Measurements from ENCODE around the gene CNTN1. TPM values are rescaled to one million over a fixed set of nuclear protein-coding genes. Genes with fewer than 3 reads are reported as not detected.

CNTN1 gene
- polyA plus RNA-seq (2013, experiment 1 of 2), result 0.92 TPM
- 0.96 TPM for polyA plus RNA-seq (2013, experiment 2 of 2)

GRCh38 chr12:40691913-40692764 is at the start of gene CNTN1:
CNTN1 (plus strand) TSS chr12:40692439.
- 4 to 12% methylated on average over 10 to 20 of the region's 31 CpGs for WGBS, 2 experiments (ENCODE audit: insufficient coverage in 2 of 2)

DNA sequence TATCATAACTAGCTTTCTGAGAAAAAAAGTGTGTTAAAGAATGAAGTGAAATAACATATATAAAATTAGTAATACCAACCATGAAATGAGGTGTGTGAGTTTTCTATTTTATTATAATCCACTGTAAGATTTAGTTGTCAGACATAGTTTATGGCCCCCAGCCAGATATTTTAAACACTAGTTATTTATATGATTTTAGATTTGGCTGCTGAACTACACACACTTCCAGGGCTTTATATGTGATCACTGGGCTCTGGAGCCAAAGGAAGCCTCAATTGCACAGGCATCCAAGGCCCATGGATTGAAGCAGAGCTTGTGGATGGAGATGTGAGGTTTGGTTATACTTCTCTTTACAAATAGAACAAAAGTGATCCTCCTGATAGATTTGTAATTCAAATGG is 48.7 kb upstream of the CNTN1 start:
- Histone ChIP-seq H3K4me1 (ENCODE audit: control insufficient read depth, insufficient read depth, low read length, poor library complexity, severe bottlenecking) (peaks cover 3% of the 10 kb centered on the region), H3K36me3 (ENCODE audit: control insufficient read depth, insufficient read depth, low read length) (no peaks in the 10 kb centered on the region), H3K4me3 (ENCODE audit: extremely low read depth, insufficient read depth, low read length, poor library complexity, severe bottlenecking) (no peak overlapping the region), H3K27ac (ENCODE audit: low read depth, low read length, severe bottlenecking) (no peak overlapping the region), H3K9me3 (ENCODE audit: control insufficient read depth, low read length) (no peaks in the 10 kb centered on the region)

More at GRCh38 chr12:40691913-40692764, at the start of gene CNTN1:
- Histone ChIP-seq H3K4me1 (ENCODE audit: control insufficient read depth, insufficient read depth, low read length, poor library complexity, severe bottlenecking) (peaks cover 7% of the 10 kb centered on the region), H3K9me3 (ENCODE audit: control insufficient read depth, low read length) (no peaks in the 10 kb centered on the region), H3K4me3 (ENCODE audit: extremely low read depth, insufficient read depth, low read length, poor library complexity, severe bottlenecking) (peak within 1 kb of the TSS; percentile 49), H3K36me3 (ENCODE audit: control insufficient read depth, insufficient read depth, low read length) (no peaks in the 10 kb centered on the region), H3K27ac (ENCODE audit: low read depth, low read length, severe bottlenecking) (no peak within 1 kb of the TSS)

DNA sequence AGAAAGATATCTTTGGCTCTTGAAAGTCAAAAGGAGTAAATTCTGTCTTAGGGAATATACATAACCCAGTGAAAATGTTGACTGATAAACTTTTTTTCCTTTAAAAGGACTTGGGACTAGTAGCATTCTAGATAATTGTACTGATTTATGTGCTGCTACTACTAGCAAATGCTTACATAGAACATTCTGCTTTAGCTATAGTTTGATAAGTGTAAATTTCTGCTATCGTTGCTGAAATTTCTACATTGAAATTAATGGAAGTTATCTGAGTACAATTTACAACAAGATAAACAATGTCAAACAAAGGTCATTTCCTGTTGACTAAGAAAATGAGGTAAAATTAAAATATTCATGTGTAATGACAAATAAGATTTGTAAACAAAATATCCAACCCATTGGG is 48.3 kb upstream of the CNTN1 start:
- H3K27ac ChIP-seq (ENCODE audit: low read depth, low read length, severe bottlenecking), result no peak overlapping the region
- H3K36me3 ChIP-seq (ENCODE audit: control insufficient read depth, insufficient read depth, low read length), result no peaks in the 10 kb centered on the region
- no CpG with 5 or more reads among the region's 1 CpG for WGBS, 2 experiments (ENCODE audit: insufficient coverage in 2 of 2)
- H3K4me1 ChIP-seq (ENCODE audit: control insufficient read depth, insufficient read depth, low read length, poor library complexity, severe bottlenecking), result peaks cover 3% of the 10 kb centered on the region
- H3K4me3 ChIP-seq (ENCODE audit: extremely low read depth, insufficient read depth, low read length, poor library complexity, severe bottlenecking), result no peak overlapping the region
- H3K9me3 ChIP-seq (ENCODE audit: control insufficient read depth, low read length), result no peaks in the 10 kb centered on the region

DNA sequence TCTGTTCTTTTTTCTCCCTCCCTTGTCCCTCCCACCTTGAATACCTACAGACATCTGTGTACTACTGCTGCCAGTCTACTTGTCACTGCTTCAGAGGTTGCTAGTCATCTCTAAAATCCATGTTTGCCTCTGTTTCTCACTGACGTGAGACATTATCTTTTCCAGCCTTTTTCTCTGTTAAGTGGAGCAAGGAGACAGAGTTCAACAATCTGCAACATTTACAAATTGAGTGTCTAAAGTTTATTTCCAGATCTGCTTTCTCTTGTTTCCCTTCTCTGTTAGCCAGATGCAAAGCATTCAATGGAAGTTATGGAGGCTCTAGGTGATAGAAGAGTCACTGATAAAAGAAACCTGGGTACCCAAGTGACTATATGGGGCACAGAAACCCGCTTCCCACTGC is 47.5 kb upstream of the CNTN1 start:
- Histone ChIP-seq H3K9me3 (ENCODE audit: control insufficient read depth, low read length) (no peaks in the 10 kb centered on the region), H3K4me1 (ENCODE audit: control insufficient read depth, insufficient read depth, low read length, poor library complexity, severe bottlenecking) (peaks cover 3% of the 10 kb centered on the region), H3K4me3 (ENCODE audit: extremely low read depth, insufficient read depth, low read length, poor library complexity, severe bottlenecking) (no peak overlapping the region), H3K36me3 (ENCODE audit: control insufficient read depth, insufficient read depth, low read length) (no peaks in the 10 kb centered on the region), H3K27ac (ENCODE audit: low read depth, low read length, severe bottlenecking) (no peak overlapping the region)
- 75% methylated on average over 1 of the region's 2 CpGs; no CpG with 5 or more reads in 1 of the 2 experiments for WGBS, 2 experiments (ENCODE audit: insufficient coverage in 2 of 2)

DNA sequence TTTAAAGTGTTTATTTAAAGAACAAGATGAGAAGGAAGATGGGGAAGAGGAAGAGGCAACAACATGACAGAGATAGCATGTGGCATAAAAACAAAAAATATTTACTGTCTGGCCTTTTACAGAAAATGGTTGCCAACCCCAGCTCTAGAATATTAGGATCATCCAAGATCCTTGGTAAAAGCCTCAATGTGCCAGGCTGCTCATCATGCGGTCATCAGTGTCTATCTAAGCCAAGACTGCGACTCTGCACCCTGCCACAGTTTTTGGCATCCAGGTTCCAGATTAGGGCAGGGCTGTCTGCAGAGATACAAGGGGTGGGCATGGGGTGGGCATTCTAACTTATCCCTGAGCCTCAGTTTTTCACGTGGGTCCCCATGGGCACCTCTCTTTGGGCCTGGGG is 46.9 kb upstream of the CNTN1 start:
- Histone ChIP-seq H3K27ac (ENCODE audit: low read depth, low read length, severe bottlenecking) (no peak overlapping the region), H3K4me3 (ENCODE audit: extremely low read depth, insufficient read depth, low read length, poor library complexity, severe bottlenecking) (no peak overlapping the region), H3K4me1 (ENCODE audit: control insufficient read depth, insufficient read depth, low read length, poor library complexity, severe bottlenecking) (peaks cover 3% of the 10 kb centered on the region), H3K9me3 (ENCODE audit: control insufficient read depth, low read length) (no peaks in the 10 kb centered on the region), H3K36me3 (ENCODE audit: control insufficient read depth, insufficient read depth, low read length) (no peaks in the 10 kb centered on the region)
- WGBS, 2 experiments (ENCODE audit: insufficient coverage in 2 of 2), result 92 to 100% methylated on average over 2 of the region's 3 CpGs

DNA sequence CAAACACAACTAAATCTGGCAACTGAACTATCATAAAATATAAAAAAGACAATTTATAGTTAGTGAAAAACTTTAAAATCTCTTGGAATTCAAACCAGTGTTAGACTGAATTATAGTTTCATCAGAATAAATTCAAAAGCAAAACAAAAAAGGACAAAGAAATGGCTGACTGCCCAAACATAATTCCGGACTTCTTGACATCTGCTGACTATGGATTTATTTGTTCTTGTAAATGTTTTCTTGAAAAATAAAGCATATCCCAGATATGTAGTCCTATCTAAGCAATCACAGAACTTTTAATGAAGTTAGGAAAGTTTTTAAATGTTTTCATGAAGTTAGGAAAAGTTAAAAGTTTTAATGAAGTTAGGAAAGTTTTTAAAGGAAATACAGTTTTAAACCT is 45.8 kb upstream of the CNTN1 start:
- no CpG with 5 or more reads among the region's 1 CpG for WGBS, 2 experiments (ENCODE audit: insufficient coverage in 2 of 2)
- Histone ChIP-seq H3K9me3 (ENCODE audit: control insufficient read depth, low read length) (no peaks in the 10 kb centered on the region), H3K4me1 (ENCODE audit: control insufficient read depth, insufficient read depth, low read length, poor library complexity, severe bottlenecking) (peaks cover 3% of the 10 kb centered on the region), H3K36me3 (ENCODE audit: control insufficient read depth, insufficient read depth, low read length) (no peaks in the 10 kb centered on the region), H3K27ac (ENCODE audit: low read depth, low read length, severe bottlenecking) (no peak overlapping the region), H3K4me3 (ENCODE audit: extremely low read depth, insufficient read depth, low read length, poor library complexity, severe bottlenecking) (no peak overlapping the region)

DNA sequence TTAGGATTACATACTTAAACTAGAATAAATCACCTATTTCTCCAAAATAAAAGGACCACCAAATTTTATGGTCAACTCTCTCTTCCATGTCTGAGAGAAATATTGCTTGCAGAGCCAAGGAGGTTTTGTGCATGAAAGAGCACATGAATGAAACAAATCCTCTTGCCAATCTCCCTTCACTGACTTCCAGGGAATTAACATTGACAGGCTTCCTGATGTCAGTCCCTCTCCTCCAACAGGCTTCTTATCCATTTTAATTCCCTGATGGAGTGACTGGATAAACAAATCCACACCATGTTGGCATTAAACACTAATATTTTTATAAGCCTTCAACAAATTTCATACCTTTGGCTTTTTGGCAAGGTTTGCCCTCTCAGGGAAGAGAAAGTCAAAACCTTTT is 45.3 kb upstream of the CNTN1 start:
- Histone ChIP-seq H3K36me3 (ENCODE audit: control insufficient read depth, insufficient read depth, low read length) (no peaks in the 10 kb centered on the region), H3K9me3 (ENCODE audit: control insufficient read depth, low read length) (no peaks in the 10 kb centered on the region), H3K4me1 (ENCODE audit: control insufficient read depth, insufficient read depth, low read length, poor library complexity, severe bottlenecking) (peaks cover 3% of the 10 kb centered on the region), H3K27ac (ENCODE audit: low read depth, low read length, severe bottlenecking) (no peak overlapping the region), H3K4me3 (ENCODE audit: extremely low read depth, insufficient read depth, low read length, poor library complexity, severe bottlenecking) (no peak overlapping the region)

- 72 to 76% methylated on average over 2 of the region's 2 CpGs for WGBS, 2 experiments (ENCODE audit: insufficient coverage in 2 of 2)
These were observed 44.6 kb upstream of the CNTN1 start for GRCh38 chr12:40647651-40648050.

GRCh38 chr12:40648519-40648918 is 43.7 kb upstream of the CNTN1 start:
- no peak overlapping the region for H3K27ac ChIP-seq (ENCODE audit: low read depth, low read length, severe bottlenecking)
- no peak overlapping the region for H3K4me3 ChIP-seq (ENCODE audit: extremely low read depth, insufficient read depth, low read length, poor library complexity, severe bottlenecking)
- no peaks in the 10 kb centered on the region for H3K36me3 ChIP-seq (ENCODE audit: control insufficient read depth, insufficient read depth, low read length)
- WGBS, 2 experiments (ENCODE audit: insufficient coverage in 2 of 2), result 90% methylated on average over 1 of the region's 1 CpG; no CpG with 5 or more reads in 1 of the 2 experiments
- H3K4me1 ChIP-seq (ENCODE audit: control insufficient read depth, insufficient read depth, low read length, poor library complexity, severe bottlenecking), result peaks cover 3% of the 10 kb centered on the region
- no peaks in the 10 kb centered on the region for H3K9me3 ChIP-seq (ENCODE audit: control insufficient read depth, low read length)

More at GRCh38 chr12:40647651-40648050, 44.6 kb upstream of the CNTN1 start:
- Histone ChIP-seq H3K4me1 (ENCODE audit: control insufficient read depth, insufficient read depth, low read length, poor library complexity, severe bottlenecking) (peaks cover 3% of the 10 kb centered on the region), H3K4me3 (ENCODE audit: extremely low read depth, insufficient read depth, low read length, poor library complexity, severe bottlenecking) (no peak overlapping the region), H3K9me3 (ENCODE audit: control insufficient read depth, low read length) (no peaks in the 10 kb centered on the region), H3K27ac (ENCODE audit: low read depth, low read length, severe bottlenecking) (no peak overlapping the region), H3K36me3 (ENCODE audit: control insufficient read depth, insufficient read depth, low read length) (no peaks in the 10 kb centered on the region)

DNA sequence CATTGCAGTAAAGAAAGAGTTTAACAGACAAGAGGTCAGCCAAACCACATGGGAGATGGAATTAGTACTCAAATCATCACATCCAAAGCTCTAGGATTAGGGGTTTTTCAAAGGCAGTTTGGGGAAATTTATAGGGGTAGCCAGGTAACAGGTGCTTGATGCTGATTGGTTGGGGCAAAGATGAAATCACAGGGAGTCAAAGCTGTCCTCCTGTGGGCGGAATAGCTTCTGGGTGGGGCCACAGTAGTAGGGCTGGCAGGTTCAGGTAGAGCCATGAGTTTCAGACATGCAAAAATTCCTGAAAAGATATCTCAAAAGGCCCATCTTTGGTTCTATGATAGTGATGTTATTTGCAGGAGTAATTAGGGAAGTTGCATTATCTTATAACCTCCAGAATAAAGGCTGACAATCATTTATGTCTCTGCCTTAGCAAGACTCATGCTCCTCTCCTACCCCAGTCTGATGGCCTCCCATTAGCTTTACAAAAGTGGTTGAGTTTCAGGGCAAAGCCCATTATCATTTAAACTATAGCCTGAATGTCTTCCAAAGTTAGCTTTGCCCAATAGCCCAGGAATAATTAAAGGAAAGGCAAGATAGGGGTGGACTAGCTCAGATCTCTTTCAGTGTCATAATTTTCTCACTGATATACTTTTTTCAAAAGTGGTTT is 42.1 kb upstream of the CNTN1 start:
- H3K9me3 ChIP-seq (ENCODE audit: control insufficient read depth, low read length), result no peaks in the 10 kb centered on the region

DNA sequence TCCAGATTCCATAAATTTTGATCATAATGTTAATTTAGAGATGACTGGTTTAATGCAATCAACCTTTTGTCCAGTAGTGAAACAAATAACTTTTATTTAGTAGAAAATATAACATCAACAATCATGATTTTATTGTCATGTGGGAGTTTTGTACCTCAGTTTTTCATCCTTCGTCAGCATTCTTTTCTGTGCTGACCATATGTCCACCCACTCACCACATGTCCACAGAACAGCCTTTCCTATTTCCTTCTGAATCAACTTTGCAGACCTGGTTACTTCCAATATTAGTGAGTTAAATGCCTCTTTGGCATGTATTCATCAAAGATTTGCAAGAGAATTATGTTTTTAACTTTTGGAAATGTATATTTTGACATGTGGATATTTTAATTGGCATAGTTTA is 36.8 kb upstream of the CNTN1 start:
- Histone ChIP-seq H3K4me3 (ENCODE audit: extremely low read depth, insufficient read depth, low read length, poor library complexity, severe bottlenecking) (no peak overlapping the region), H3K36me3 (ENCODE audit: control insufficient read depth, insufficient read depth, low read length) (no peaks in the 10 kb centered on the region), H3K9me3 (ENCODE audit: control insufficient read depth, low read length) (no peaks in the 10 kb centered on the region), H3K4me1 (ENCODE audit: control insufficient read depth, insufficient read depth, low read length, poor library complexity, severe bottlenecking) (no peaks in the 10 kb centered on the region), H3K27ac (ENCODE audit: low read depth, low read length, severe bottlenecking) (no peak overlapping the region)
- no CpG with 5 or more reads among the region's 1 CpG for WGBS, 2 experiments (ENCODE audit: insufficient coverage in 2 of 2)

More for the DNA sequence above, 42.1 kb upstream of the CNTN1 start:
- H3K36me3 ChIP-seq (ENCODE audit: control insufficient read depth, insufficient read depth, low read length), result no peaks in the 10 kb centered on the region
- H3K4me1 ChIP-seq (ENCODE audit: control insufficient read depth, insufficient read depth, low read length, poor library complexity, severe bottlenecking), result peaks cover 3% of the 10 kb centered on the region
- WGBS, 2 experiments (ENCODE audit: insufficient coverage in 2 of 2), result 91% methylated on average over 1 of the region's 1 CpG; no CpG with 5 or more reads in 1 of the 2 experiments
- no peak overlapping the region for H3K4me3 ChIP-seq (ENCODE audit: extremely low read depth, insufficient read depth, low read length, poor library complexity, severe bottlenecking)
- H3K27ac ChIP-seq (ENCODE audit: low read depth, low read length, severe bottlenecking), result no peak overlapping the region

All from mesodermal cell (in vitro differentiated cells).